Activated CD4-positive, alpha-beta T cell treated with anti-CD3 and anti-CD28 coated beads, Interleukin-2, amount 10 ng/mL, durations not matched to agents 24 days and 14 days (primary cell): ENCODE measurements around the gene LIPA. TPM values are rescaled to one million over a fixed set of nuclear protein-coding genes. Genes with fewer than 3 reads are reported as not detected.

Experiments used
- DNase-seq: peaks from one replicate; pipeline ENCODE4 v3.0.0; 2022
- H3K27ac Mint-ChIP-seq: one replicate; pipeline ENCODE4 v1.8.0; 2022; ENCODE audit warnings: mild to moderate bottlenecking, mixed read lengths
- H3K27me3 Mint-ChIP-seq: one replicate; pipeline ENCODE4 v1.8.0; 2022; ENCODE audit warnings: mixed read lengths
- H3K36me3 Mint-ChIP-seq: one replicate; pipeline ENCODE4 v1.8.0; 2022; ENCODE audit warnings: low read depth, mild to moderate bottlenecking, mixed read lengths
- H3K4me1 Mint-ChIP-seq: one replicate; pipeline ENCODE4 v1.8.0; 2021; ENCODE audit warnings: mixed read lengths
- H3K4me3 Mint-ChIP-seq: one replicate; pipeline ENCODE4 v1.8.0; 2022; ENCODE audit warnings: mild to moderate bottlenecking, moderate library complexity, mixed read lengths
- H3K9me3 Mint-ChIP-seq: one replicate; pipeline ENCODE4 v1.8.0; 2021; ENCODE audit warnings: mixed read lengths
- intact Hi-C: fragments of 100-400 bp; cut with micrococcal nuclease; formaldehyde crosslinking; loops from one replicate; pipeline ENCODE4 v1.15.1; 2023
- total RNA-seq: library from RNA; stranded (reverse); gene quantifications from 2 replicates; pipeline ENCODE4 v1.2.3, GENCODE V29; 2022

The LIPA gene
- total RNA-seq, 1 donor from 2014 or later = 9.1 TPM

- intact Hi-C loops = loop anchor here (5.0 kb wide), 1 partner anchor 382 kb away; no protein-coding TSS in a partner anchor
- no peaks in the 10 kb centered on the region for H3K27me3 Mint-ChIP-seq
- no peaks in the 10 kb centered on the region for H3K36me3 Mint-ChIP-seq
- H3K4me3 Mint-ChIP-seq = no peak overlapping the region
- peaks cover 2% of the 10 kb centered on the region for H3K4me1 Mint-ChIP-seq
- no peak for DNase-seq
- no peaks in the 10 kb centered on the region for H3K9me3 Mint-ChIP-seq
- H3K27ac Mint-ChIP-seq = no peak overlapping the region
These were observed 31.9 kb downstream of the LIPA start for GRCh38 chr10:89219513-89220218.

- Mint-ChIP-seq H3K4me3 (no peak overlapping the region), H3K27ac (no peak overlapping the region), H3K4me1 (peaks cover 9% of the 10 kb centered on the region), H3K36me3 (no peaks in the 10 kb centered on the region), H3K27me3 (peaks cover 2% of the 10 kb centered on the region), H3K9me3 (no peaks in the 10 kb centered on the region)
- DNase-seq = peak; percentile 89
- intact Hi-C loops = loop anchor here (1.0 to 5.0 kb wide), 4 partner anchors 185 to 380 kb away; no protein-coding TSS in a partner anchor
These were observed 34.3 kb downstream of the LIPA start for GRCh38 chr10:89217057-89217990.

- intact Hi-C loops = loop anchor here (2.0 to 5.0 kb wide), 2 partner anchors 349 to 379 kb away; no protein-coding TSS in a partner anchor
- Mint-ChIP-seq H3K4me1 (peaks cover 11% of the 10 kb centered on the region), H3K9me3 (no peaks in the 10 kb centered on the region), H3K36me3 (no peaks in the 10 kb centered on the region), H3K27ac (no peak overlapping the region), H3K4me3 (no peak overlapping the region), H3K27me3 (peaks cover 9% of the 10 kb centered on the region)
- DNase-seq = no peak
These were observed 35.5 kb downstream of the LIPA start for GRCh38 chr10:89216056-89216455.

GRCh38 chr10:89215511-89215910, 36.1 kb downstream of the LIPA start:
- no peak overlapping the region for H3K27ac Mint-ChIP-seq
- no peak for DNase-seq
- no peak overlapping the region for H3K4me3 Mint-ChIP-seq
- no peaks in the 10 kb centered on the region for H3K9me3 Mint-ChIP-seq
- intact Hi-C loops = loop anchor here (5.0 kb wide), 1 partner anchor 378 kb away; no protein-coding TSS in a partner anchor
- peaks cover 11% of the 10 kb centered on the region for H3K4me1 Mint-ChIP-seq
- peaks cover 14% of the 10 kb centered on the region for H3K27me3 Mint-ChIP-seq
- H3K36me3 Mint-ChIP-seq = no peaks in the 10 kb centered on the region

- no peaks in the 10 kb centered on the region for H3K9me3 Mint-ChIP-seq
- H3K27me3 Mint-ChIP-seq = peaks cover 21% of the 10 kb centered on the region
- DNase-seq = no peak
- intact Hi-C loops = loop anchor here (5.0 kb wide), 1 partner anchor 377 kb away; no protein-coding TSS in a partner anchor
- H3K36me3 Mint-ChIP-seq = no peaks in the 10 kb centered on the region
- H3K4me1 Mint-ChIP-seq = peaks cover 11% of the 10 kb centered on the region
- H3K27ac Mint-ChIP-seq = no peak overlapping the region
- H3K4me3 Mint-ChIP-seq = no peak overlapping the region
These were observed 36.9 kb downstream of the LIPA start for GRCh38 chr10:89214566-89215165.

GRCh38 chr10:89213191-89213808, 38.3 kb downstream of the LIPA start:
- DNase-seq = peak; percentile 68

GRCh38 chr10:89210794-89211425, 40.7 kb downstream of the LIPA start:
- H3K27me3 Mint-ChIP-seq = peaks cover 37% of the 10 kb centered on the region
- H3K36me3 Mint-ChIP-seq = no peaks in the 10 kb centered on the region
- no peak overlapping the region for H3K4me3 Mint-ChIP-seq
- no peak for DNase-seq
- no peaks in the 10 kb centered on the region for H3K9me3 Mint-ChIP-seq
- no peak overlapping the region for H3K27ac Mint-ChIP-seq
- intact Hi-C loops = no loop called here
- peaks cover 20% of the 10 kb centered on the region for H3K4me1 Mint-ChIP-seq

More at GRCh38 chr10:89213191-89213808, 38.3 kb downstream of the LIPA start:
- H3K27me3 Mint-ChIP-seq = peaks cover 30% of the 10 kb centered on the region
- H3K9me3 Mint-ChIP-seq = no peaks in the 10 kb centered on the region
- H3K27ac Mint-ChIP-seq = no peak overlapping the region
- H3K4me1 Mint-ChIP-seq = peaks cover 11% of the 10 kb centered on the region
- no peak overlapping the region for H3K4me3 Mint-ChIP-seq
- H3K36me3 Mint-ChIP-seq = no peaks in the 10 kb centered on the region
- intact Hi-C loops = loop anchor here (1.0 kb wide), 2 partner anchors 183 to 278 kb away; no protein-coding TSS in a partner anchor

- Mint-ChIP-seq H3K4me3 (no peak overlapping the region), H3K27me3 (peaks cover 37% of the 10 kb centered on the region), H3K4me1 (peaks cover 24% of the 10 kb centered on the region), H3K9me3 (no peaks in the 10 kb centered on the region), H3K36me3 (no peaks in the 10 kb centered on the region), H3K27ac (no peak overlapping the region)
- no peak for DNase-seq
- intact Hi-C loops = no loop called here
These were observed 41.9 kb downstream of the LIPA start for GRCh38 chr10:89209718-89210117.

GRCh38 chr10:89207801-89208551, 43.6 kb downstream of the LIPA start:
- H3K9me3 Mint-ChIP-seq = no peaks in the 10 kb centered on the region
- intact Hi-C loops = loop anchor here (2.0 kb wide), 2 partner anchors 45 to 123 kb away; no protein-coding TSS in a partner anchor
- H3K4me3 Mint-ChIP-seq = peak overlapping the region; percentile 87
- H3K27ac Mint-ChIP-seq = no peak overlapping the region
- DNase-seq = peak; percentile 76
- peaks cover 37% of the 10 kb centered on the region for H3K27me3 Mint-ChIP-seq
- H3K4me1 Mint-ChIP-seq = peaks cover 21% of the 10 kb centered on the region
- H3K36me3 Mint-ChIP-seq = no peaks in the 10 kb centered on the region

GRCh38 chr10:89207181-89207800, 44.3 kb downstream of the LIPA start, which contains the start of gene CH25H:
CH25H (minus strand) TSS chr10:89207317; CDS start chr10:89207292, 25 bp downstream.
- Mint-ChIP-seq H3K9me3 (no peaks in the 10 kb centered on the region), H3K36me3 (no peaks in the 10 kb centered on the region), H3K27ac (peak within 1 kb of the TSS; percentile 71), H3K4me3 (peak within 1 kb of the TSS; percentile 87), H3K4me1 (peaks cover 17% of the 10 kb centered on the region), H3K27me3 (peaks cover 35% of the 10 kb centered on the region)
- intact Hi-C loops = loop anchor here (2.0 kb wide), 2 partner anchors 44 to 122 kb away; no protein-coding TSS in a partner anchor
- peak; percentile 80 for DNase-seq

GRCh38 chr10:89206402-89207180, 45.0 kb downstream of the LIPA start:
- peaks cover 15% of the 10 kb centered on the region for H3K4me1 Mint-ChIP-seq
- DNase-seq = peak; percentile 78
- H3K4me3 Mint-ChIP-seq = peak overlapping the region; percentile 87
- no peaks in the 10 kb centered on the region for H3K9me3 Mint-ChIP-seq
- H3K27ac Mint-ChIP-seq = peak overlapping the region; percentile 71
- peaks cover 32% of the 10 kb centered on the region for H3K27me3 Mint-ChIP-seq
- H3K36me3 Mint-ChIP-seq = no peaks in the 10 kb centered on the region
- intact Hi-C loops = loop anchor here (2.0 kb wide), 2 partner anchors 44 to 122 kb away; no protein-coding TSS in a partner anchor
